ENCODE measurements around the gene MBD3.
"Not testable (repeated sequence)": the region's sequence is repeated elsewhere in the genome, so short reads cannot be mapped to it uniquely, and the experiment has no call there.

The MBD3 gene

GRCh38 chr19:1568320-1569019, 24.2 kb downstream of the MBD3 start, which contains the start of gene MEX3D:
Gene MEX3D (minus strand): TSS chr19:1568325. CDS start chr19:1568058, 267 bp downstream.
- peak; percentile 76 for DNase-seq

DNA sequence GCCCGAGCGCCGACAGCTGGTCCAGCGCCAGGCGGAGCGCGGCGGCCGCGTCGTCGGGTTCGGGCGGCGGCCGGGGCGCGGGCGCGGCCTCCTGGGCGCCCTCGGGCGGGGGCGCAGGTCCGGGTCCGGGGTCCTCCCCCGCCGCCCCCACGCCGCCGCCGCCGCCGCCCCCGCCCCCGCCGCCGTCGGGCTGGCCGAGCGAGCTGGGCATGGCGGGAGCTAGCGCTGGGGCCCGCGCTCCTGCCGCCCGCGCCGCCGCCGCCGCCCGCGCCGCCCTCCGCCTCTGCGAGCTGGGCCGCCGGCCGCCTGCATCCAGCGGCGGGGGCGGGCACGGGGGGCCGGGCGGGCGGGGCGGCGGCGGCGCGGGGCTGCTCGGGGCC, 24.8 kb downstream of the MBD3 start:
- no peak for DNase-seq

DNA sequence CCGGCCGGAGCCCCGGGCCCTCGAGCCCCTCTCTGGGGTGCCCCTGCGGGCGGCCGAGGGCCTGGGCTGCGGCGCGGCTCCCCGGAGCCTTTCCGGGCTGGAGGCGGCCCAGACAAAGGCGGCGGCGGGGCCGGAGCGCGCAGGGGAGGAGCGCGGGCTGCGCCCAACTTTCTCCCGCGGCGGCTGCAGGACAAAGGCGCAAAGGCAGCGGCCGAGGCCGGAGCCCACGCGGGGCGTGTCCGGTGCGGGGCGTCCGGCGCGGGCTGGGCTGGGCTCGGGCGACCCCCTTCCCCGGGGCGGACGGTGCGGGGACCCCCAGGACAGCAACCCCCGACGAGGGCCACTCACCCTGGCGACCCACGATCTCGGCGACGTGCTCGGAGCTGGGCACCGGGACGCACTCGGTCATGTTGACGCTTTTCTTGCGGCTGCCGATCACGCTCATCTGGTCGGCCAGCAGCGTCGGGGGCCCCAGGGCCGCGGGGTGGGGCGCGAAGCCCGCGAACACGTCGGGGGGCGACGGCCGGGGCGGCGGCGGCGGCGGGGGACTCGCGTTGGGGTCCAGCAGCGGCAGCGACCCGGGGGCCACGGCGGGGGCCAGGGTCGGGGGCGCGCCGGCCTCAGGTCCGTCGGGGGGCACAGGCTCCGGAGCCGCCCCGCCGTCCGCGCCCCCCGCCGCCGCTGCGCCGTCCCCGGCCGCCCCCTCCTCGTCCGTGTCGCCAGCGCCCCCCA, 25.4 kb downstream of the MBD3 start:
- peak; percentile 63 for DNase-seq

GRCh38 chr19:1566392-1567115, 26.1 kb downstream of the MBD3 start:
- DNase-seq, result peak; percentile 95

DNA sequence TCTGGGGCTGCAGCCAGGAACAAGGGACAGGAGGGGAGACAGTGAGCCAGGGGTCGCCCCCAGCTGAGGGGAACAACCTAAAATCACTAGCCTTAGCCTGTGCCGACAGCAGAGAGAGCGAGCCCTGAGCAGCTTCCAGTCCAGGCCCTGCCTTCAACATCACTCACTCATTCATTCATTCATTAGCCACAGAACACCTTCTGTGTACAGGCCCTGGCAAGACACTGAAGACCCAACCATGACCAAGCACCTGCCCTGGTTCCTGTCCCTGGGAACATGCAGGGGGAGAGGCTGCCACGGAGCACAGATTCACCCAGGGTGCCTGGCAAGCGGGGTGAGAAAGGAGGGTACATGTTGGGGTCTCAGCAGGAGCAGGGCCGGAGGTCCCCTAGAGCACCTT, 29.4 kb downstream of the MBD3 start:
- DNase-seq, result no peak

- DNase-seq, result no peak
Observed at GRCh38 chr19:1561236-1561842, 31.3 kb downstream of the MBD3 start.

DNA sequence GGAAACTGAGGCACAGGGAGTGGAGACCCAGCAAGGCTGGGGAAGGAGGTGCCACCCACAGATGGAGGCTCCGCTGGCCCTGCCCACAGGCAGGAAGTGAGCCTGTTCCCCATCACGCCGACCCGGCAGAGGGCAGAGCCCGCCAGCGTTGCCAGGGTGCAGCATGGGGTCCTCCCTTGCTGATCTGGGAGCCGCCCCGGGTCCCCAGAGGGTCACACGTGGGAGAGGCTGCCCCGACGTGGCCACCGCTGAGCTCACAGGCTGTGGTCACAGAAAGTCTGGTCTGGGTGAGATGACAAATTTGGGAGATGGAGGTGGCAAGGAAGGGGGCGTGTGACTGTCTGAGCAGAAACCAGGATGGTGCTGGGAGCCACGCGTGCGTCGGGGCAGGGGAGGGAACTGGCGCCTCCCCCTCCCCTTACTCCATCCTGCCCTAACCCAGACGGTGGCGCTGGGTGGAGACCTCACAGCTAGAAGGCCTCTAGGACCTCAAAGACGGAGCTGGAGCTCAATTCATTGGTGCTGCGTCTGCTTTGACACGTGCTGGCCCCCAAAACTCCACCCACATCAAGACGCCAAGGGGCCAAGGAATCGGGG, 32.3 kb downstream of the MBD3 start:
- DNase-seq, result no peak

DNA sequence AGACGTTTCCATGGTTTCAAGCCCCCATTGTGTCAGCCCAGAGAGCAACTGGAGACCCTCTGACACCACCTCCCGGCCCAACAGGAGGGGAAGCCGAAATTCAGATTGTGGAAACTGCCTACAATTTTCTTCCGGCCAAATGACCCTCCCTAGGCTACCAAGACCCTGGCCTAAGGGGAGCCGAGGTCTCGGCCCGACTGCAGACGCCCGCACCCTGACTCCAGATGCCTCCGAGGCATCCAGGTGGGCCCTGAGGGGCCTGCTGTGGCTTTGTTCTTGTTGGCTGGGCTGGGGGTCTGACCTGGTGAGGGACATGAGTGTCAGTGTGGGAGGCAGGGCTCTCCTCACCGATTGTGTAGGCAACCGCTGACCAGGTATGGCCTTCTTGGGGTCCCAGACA, 34.1 kb downstream of the MBD3 start:
- no peak for DNase-seq

DNA sequence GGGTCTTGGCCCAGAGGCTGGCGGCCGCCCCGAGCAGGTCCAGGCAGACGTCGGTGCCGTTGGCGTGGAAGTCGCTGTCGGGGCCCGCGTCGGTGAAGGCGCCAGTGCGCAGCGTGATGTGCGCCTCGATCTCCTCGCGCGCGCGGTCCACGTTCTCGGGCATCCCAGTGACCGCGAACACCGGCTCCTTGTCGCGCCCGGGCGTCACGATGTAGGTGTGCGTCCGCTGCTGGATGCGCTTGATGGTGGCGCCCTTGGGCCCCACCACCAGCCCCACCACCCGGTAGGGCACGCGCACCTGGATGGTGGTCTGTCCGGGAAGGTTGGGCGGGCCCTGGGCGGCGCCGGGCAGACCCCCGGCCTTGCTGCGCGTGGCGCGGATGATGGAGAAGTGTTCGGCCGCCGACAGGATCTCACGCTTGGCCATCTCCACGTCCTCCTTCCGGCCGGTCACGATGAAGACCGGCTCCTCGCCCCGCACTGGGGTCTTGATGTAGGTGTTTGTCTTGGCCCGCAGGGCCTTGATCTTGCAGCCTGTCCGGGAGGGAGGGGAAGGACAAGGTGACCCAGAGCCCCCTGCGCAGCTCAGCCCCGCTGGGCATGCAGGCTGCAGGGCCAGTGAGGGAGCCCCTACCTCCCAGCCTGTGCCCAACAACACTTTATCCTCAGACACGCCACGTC, 36.1 kb downstream of the MBD3 start:
- DNase-seq, result no peak

- DNase-seq, result no peak
Observed at GRCh38 chr19:1555487-1556389, 36.9 kb downstream of the MBD3 start.

DNA sequence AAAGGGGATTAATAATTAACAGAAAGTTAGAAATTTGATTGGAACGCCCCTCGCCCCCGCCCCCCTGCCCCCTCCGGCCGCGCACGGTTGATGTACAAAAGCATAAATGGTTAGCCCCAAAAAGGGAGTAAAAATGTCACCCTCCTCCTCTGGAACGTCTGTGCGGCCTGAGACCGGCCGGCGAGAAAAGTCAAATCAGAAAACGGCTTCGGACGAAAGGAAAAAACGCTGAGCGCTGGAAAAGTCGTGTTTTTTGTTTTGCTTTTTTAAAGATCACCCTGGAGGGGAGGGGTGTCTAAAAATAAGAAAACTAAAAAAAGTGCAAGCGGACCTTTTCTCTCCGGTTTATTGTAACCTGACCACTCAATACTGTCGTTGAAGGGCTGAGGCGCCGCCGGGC, 37.7 kb downstream of the MBD3 start:
- DNase-seq, result no peak

GRCh38 chr19:1553415-1553814, 39.2 kb downstream of the MBD3 start:
- no peak for DNase-seq

- DNase-seq, result no peak
Observed at GRCh38 chr19:1551068-1552040, 41.3 kb downstream of the MBD3 start.

DNA sequence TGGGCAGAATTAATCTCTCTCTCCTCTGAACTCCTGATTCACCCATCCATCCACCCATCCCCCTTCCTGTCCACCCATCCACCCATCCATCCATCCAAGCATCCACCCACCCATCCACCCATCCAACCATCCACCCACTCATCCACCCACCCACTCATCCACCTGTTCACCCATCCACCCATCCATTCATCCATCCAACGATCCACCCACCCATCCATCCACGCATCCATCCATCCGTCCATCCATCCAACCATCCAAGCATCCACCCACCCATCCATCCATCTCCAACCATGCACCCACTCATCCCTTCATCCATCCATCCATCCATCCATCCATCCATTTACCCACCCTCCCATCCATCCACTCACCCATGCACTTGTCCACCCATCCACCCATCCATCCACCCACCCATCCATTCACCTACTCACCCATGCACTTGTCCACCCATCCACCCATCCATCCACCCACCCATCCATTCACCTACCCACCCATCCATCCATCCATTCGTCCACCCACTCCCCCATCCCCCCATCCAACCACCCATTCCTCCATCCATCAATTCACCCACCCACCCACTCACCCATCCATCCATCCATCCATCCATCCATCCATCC, 43.2 kb downstream of the MBD3 start:
- DNase-seq, result no peak

GRCh38 chr19:1540365-1540925, 52.2 kb downstream of the MBD3 start:
- DNase-seq, result no peak

GRCh38 chr19:1539749-1540148, 52.9 kb downstream of the MBD3 start:
- DNase-seq, result not testable (repeated sequence)

- DNase-seq, result no peak
Observed at GRCh38 chr19:1538978-1539377, 53.7 kb downstream of the MBD3 start.

DNA sequence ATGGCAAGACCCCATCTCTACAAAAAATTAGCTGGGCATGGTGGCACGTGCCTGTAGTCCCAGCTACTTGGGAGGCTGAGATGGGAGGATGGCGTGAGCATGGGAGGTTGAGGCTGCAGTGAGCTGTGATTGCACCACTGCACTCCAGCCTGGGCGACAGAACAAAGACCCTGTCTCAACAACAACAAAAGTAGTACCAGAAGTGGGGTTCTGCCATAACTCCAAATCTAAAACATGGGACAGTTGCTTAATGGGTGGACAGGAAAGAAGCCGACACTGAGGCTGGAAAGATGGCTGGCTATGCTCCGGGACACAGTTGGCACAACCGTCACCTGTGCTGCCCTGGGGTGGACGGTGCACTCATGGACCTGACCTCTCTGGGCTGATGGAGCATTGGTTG, 57.0 kb downstream of the MBD3 start:
- DNase-seq, result not testable (repeated sequence)

- DNase-seq, result no peak
Observed at GRCh38 chr19:1534972-1535371, 57.7 kb downstream of the MBD3 start.
